ENCODE results near the gene PAF1. TPM values are rescaled to one million over a fixed set of nuclear protein-coding genes. Genes with fewer than 3 reads are reported as not detected.

PAF1 gene
- total RNA-seq, 2 experiments from 2014 or later = 48.2 to 48.9 TPM

DNA sequence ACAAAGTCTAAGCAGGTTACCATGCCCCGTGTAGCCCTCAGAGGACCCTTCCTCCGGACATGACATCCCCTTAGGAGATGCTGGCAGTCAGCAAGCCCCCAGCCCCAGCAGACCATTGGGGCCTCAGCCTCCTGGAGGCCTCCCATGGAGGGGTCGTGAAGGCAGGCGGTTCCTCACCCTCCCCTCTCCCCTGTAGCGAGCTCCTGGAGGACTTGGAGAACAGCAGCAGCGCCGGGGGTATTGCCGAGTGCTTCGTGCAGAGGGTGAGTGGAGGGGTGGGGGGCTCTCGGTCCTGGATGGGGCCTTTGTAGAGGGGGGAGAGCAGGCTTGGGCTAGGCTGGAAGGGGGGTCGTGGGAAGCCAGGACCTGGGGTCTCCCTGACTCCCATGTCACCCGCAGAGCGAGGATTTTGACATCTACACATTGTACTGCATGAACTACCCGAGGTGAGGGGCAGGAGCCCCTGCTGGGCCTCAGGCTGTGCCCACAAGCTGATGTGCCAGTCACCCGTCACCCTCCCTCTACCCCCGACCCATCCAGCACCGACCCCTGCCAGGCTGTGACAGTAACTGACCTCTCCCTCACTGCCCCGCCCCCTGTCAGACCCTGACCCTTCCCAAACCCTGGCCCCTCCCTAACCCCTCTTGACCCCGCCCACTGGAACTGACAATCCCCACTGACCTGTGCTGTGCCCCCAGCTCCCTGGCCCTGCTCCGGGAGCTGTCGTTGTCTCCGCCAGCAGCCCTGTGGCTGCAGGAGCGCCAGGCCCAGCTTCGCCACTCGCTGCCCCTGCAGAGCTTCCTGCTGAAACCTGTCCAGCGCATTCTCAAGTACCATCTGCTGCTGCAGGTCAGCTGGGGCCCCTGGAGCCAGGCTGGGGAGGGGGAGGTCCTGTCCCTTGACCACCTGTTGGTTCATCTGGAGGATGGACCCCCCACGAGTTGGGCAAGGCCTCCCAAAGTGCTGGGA is 25.5 kb upstream of the PAF1 start:
- Mint-ChIP-seq H3K4me1 (ENCODE audit: low read depth) (peaks cover 23% of the 10 kb centered on the region), H3K36me3 (ENCODE audit: low read depth) (peaks cover 23% of the 10 kb centered on the region), H3K4me3 (no peak overlapping the region), H3K27me3 (ENCODE audit: low read depth) (no peaks in the 10 kb centered on the region), H3K9me3 (ENCODE audit: insufficient read depth) (no peaks in the 10 kb centered on the region), H3K27ac (peak overlapping the region; percentile 15)
- no peak for ATAC-seq
- POLR2A ChIA-PET = interaction anchor here (1.9 kb wide), 1 partner anchor 19 kb away, joined by 10 read pairs; the partner anchor contains the start of gene RPS16
- DNase-seq = no peak
- CTCF ChIA-PET = no interaction called here

DNA sequence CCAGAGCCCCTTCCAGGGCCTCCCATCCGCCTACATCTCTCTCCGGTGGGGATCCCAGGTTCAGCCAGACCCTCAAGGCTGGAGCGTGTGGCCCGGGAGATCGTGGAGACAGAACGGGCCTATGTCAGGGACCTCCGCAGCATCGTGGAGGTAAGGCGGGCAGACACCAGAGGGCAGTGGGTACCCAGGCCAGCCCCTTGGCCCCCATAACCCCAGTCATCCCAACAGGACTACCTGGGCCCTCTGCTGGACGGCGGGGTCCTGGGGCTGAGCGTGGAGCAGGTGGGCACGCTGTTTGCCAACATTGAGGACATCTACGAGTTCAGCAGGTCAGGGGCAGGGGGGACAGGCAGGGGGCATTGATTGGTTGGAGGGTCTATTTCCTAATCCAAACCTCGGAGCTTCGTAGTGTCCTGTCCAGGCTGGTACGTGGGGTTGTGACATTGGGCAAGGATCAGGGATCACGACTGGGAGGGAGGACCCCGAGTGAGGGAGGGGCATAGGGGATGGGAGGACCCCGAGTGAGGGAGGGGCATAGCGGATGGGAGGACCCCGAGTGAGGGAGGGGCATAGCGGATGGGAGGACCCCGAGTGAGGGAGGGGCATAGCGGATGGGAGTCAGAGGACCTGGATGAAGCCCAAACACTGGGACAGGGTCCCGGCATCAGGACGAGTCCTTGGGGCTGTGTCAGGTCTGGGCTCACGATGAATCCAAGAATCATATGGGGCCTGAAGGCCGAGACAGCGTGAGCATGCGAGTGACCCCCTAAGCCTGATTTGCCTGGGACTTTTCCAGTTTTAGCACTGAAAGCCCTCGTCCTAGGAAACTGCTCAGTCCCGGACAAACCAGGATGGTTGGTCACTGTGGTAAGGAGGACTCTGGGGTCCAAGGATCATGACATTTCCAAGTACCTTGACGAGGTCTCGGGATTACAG is 24.5 kb upstream of the PAF1 start:
- POLR2A ChIA-PET = interaction anchor here (0.5 to 4.7 kb wide), 3 partner anchors 10 to 20 kb away, joined by 3 to 58 read pairs (median 10); partner anchors contain the start of gene RPS16
- Mint-ChIP-seq H3K9me3 (ENCODE audit: insufficient read depth) (no peaks in the 10 kb centered on the region), H3K4me1 (ENCODE audit: low read depth) (peaks cover 33% of the 10 kb centered on the region), H3K27me3 (ENCODE audit: low read depth) (no peaks in the 10 kb centered on the region), H3K4me3 (no peak overlapping the region), H3K36me3 (ENCODE audit: low read depth) (peaks cover 32% of the 10 kb centered on the region), H3K27ac (peak overlapping the region; percentile 15)
- ATAC-seq (no peak), DNase-seq (no peak)
- CTCF ChIA-PET = interaction anchor here (1.6 kb wide), 1 partner anchor 12 kb away, joined by 5 read pairs; no protein-coding TSS in a partner anchor

DNA sequence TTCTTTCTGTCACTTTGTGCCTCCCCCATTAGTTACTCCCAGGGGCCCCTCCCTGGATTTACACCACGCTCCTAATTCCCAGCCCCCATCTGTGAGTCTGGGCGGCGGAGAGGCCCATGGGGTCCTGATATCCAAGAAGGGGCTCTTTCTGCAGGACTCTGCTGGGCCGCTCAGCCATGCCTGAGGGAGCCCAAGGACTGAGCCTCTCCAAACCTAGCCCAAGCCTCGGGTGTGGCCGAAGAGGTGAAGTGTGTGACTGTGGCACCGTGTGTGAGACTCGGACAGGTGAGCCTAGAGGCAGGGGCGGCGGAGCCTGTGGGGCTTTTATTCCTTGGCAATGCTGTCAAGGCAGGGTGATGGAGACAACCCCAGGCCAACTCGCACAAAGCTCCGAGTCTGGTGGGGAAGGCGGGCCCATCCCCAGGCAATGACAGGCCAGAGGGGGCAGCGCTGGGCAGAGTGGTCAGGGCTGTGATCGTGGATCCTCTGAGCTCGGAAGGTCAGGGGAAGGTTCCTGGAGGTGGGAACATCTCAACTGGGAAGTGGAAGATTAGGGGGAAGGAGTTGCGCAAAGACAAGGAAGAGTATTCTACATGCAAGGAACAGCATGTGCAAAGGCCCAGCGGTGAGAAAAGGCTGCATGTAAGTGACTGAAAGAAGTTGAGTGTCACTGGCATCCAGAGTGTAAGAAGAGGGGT is 23.2 kb upstream of the PAF1 start:
- DNase-seq (no peak), ATAC-seq (no peak)
- peak overlapping the region; percentile 97 for H3K4me3 Mint-ChIP-seq
- H3K27ac Mint-ChIP-seq = peak overlapping the region; percentile 88
- H3K36me3 Mint-ChIP-seq (ENCODE audit: low read depth) = peaks cover 34% of the 10 kb centered on the region
- H3K9me3 Mint-ChIP-seq (ENCODE audit: insufficient read depth) = no peaks in the 10 kb centered on the region
- CTCF ChIA-PET = interaction anchor here (0.9 to 1.6 kb wide), 2 partner anchors 13 to 18 kb away, joined by 3 to 5 read pairs; no protein-coding TSS in a partner anchor
- H3K4me1 Mint-ChIP-seq (ENCODE audit: low read depth) = peaks cover 37% of the 10 kb centered on the region
- no peaks in the 10 kb centered on the region for H3K27me3 Mint-ChIP-seq (ENCODE audit: low read depth)
- POLR2A ChIA-PET = interaction anchor here (0.6 to 4.7 kb wide), 2 partner anchors 21 to 223 kb away, joined by 3 to 58 read pairs; partner anchors contain the start of gene RPS16

DNA sequence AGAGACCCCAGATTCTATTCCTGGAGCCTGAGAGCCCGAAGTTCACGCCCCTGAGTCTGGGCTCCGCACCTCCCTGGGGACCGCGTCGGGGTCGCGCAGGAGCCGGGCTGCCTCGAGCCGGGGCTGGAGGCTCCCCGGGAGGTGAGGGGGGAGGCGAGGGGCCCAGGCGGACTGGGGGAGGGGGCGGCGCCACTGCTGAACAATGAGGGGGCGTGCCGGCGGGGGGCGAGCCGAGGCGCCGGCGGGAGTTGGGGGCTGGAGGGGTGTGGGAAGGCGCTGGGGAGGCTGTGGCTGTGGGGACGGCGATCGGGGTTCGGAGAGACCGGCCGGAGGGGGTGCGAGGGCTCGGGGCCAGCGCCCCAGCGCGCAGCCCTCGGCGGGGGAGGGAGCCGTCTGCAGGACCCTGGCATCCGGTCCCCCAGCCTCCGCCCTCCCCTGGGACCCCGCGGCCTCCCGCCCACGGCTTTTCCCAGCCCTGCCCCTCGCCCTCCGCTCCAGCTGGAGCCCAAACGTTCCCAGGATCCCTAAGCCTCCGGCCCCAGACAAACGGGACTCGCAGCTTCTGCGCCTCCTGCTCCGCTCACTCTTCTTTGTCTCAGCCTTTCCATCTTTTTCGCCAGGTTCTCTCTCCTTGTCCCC is 22.5 kb upstream of the PAF1 start:
- ATAC-seq = no peak
- CTCF ChIA-PET = interaction anchor here (1.6 kb wide), 1 partner anchor 14 kb away, joined by 5 read pairs; no protein-coding TSS in a partner anchor
- POLR2A ChIA-PET = interaction anchor here (0.6 to 4.7 kb wide), 3 partner anchors 10 to 223 kb away, joined by 3 to 58 read pairs (median 3); partner anchors contain the start of gene RPS16

DNA sequence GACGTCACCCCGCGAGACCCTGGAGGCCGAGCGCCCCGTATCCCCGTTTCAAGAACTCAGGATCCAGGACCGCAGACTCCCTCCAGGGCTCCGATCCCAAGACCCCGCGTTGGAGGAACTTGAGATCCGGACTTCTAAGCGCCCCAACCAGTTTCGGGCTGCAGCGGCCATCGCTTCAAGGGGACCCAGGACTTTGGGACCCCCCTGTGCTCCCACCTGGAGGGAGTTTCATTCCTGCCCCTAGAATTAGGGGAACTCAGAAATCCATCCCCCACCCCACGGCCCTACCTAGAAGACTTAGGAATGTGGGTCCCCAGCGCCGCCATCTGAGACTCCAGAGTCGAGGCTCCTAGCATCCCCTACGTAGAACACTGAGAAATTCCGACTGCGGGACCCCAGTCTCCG is 22.0 kb upstream of the PAF1 start:
- CTCF ChIA-PET = interaction anchor here (1.0 to 2.2 kb wide), 6 partner anchors 12 to 176 kb away, joined by 3 to 64 read pairs (median 12); partner anchors contain the start of genes GMFG and RPS16
- H3K27me3 Mint-ChIP-seq (ENCODE audit: low read depth) = no peaks in the 10 kb centered on the region
- H3K4me3 Mint-ChIP-seq = peak overlapping the region; percentile 97
- peaks cover 43% of the 10 kb centered on the region for H3K36me3 Mint-ChIP-seq (ENCODE audit: low read depth)
- H3K9me3 Mint-ChIP-seq (ENCODE audit: insufficient read depth) = no peaks in the 10 kb centered on the region
- peak overlapping the region; percentile 89 for H3K27ac Mint-ChIP-seq
- ATAC-seq (no peak), DNase-seq (no peak)
- POLR2A ChIA-PET = interaction anchor here (1.0 to 4.7 kb wide), 5 partner anchors 8 to 32 kb away, joined by 4 to 93 read pairs (median 20); partner anchors contain the start of genes MED29, PAF1, RPS16 and SUPT5H
- H3K4me1 Mint-ChIP-seq (ENCODE audit: low read depth) = peaks cover 37% of the 10 kb centered on the region

More for the DNA sequence above, 22.5 kb upstream of the PAF1 start:
- Mint-ChIP-seq H3K9me3 (ENCODE audit: insufficient read depth) (no peaks in the 10 kb centered on the region), H3K36me3 (ENCODE audit: low read depth) (peaks cover 38% of the 10 kb centered on the region), H3K27me3 (ENCODE audit: low read depth) (no peaks in the 10 kb centered on the region), H3K27ac (peak overlapping the region; percentile 89), H3K4me3 (peak overlapping the region; percentile 97), H3K4me1 (ENCODE audit: low read depth) (peaks cover 37% of the 10 kb centered on the region)
- no peak for DNase-seq

DNA sequence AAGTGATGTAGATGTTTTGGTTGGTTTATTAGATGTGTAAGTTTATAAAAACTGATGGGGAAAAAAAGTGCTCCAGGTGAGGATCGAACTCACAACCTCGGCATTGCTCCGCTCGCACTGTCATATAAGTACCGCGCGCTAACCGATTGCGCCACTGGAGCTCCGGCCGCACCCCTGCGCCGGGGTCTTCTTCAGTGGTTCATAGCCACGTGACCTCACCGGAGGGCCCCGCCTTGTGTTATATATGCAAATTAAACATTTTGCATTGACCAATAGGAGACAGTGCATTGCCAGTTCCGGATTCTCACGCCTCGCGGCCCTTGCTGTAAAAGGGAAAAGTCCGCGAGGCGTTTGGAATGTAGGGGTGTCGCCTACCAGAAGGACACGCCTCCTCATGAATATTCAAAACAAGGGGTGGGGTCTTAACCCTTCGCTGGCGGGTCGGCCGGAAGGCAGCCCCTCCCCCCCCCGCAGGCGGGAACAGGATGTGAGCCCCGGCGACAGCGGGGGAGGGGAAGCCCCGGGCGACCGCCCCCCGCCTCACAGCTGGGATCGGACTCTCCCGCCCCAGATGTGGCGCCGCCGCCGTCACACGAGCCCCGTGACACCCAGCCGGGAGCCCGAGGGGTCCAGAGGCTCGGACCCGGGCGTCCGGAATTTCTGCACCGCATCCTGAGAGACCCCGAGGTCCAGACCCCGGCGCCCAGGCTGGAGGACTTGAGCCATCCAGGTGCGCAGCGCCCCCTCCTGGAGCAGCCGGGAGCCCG is 21.4 kb upstream of the PAF1 start, which contains the start of gene PLEKHG2:
Gene PLEKHG2 (plus strand): TSS at position 570 of the 767 bp plus-strand sequence. CDS start 1,418 bp downstream, outside the sequence.
- peaks cover 48% of the 10 kb centered on the region for H3K36me3 Mint-ChIP-seq (ENCODE audit: low read depth)

DNA sequence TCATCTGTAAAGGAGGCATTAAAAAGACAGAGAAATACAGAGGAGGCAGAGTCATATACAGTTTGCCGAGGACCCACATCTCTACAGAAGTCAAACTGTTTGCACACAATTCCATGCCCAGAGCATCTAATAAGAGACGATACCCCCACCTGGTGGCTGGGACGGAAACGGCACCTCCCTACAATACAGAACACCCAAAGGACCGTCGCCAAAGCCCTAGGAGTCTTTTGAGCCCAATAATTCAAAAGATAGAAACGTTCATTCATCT is 20.9 kb upstream of the PAF1 start:
- Mint-ChIP-seq H3K36me3 (ENCODE audit: low read depth) (peaks cover 50% of the 10 kb centered on the region), H3K9me3 (ENCODE audit: insufficient read depth) (no peaks in the 10 kb centered on the region), H3K27me3 (ENCODE audit: low read depth) (no peaks in the 10 kb centered on the region), H3K27ac (peak overlapping the region; percentile 89), H3K4me1 (ENCODE audit: low read depth) (peaks cover 37% of the 10 kb centered on the region), H3K4me3 (peak overlapping the region; percentile 97)
- ATAC-seq (peak; percentile 45), DNase-seq (peak; percentile 95)
- POLR2A ChIA-PET = interaction anchor here (1.0 to 4.7 kb wide), 6 partner anchors 8 to 33 kb away, joined by 6 to 93 read pairs (median 14); partner anchors contain the start of genes MED29, PAF1, RPS16 and SUPT5H
- CTCF ChIA-PET = interaction anchor here (0.7 to 2.2 kb wide), 28 partner anchors 8 to 290 kb away, joined by 3 to 145 read pairs (median 4); partner anchors contain the start of genes EID2B, GMFG, MED29 and PAF1

More for the DNA sequence above, 21.4 kb upstream of the PAF1 start, which contains the start of gene PLEKHG2:
- ChIA-PET CTCF (interaction anchor here (0.7 to 2.2 kb wide), 24 partner anchors 8 to 290 kb away, joined by 3 to 145 read pairs (median 5); partner anchors contain the start of genes EID2B, GMFG, MED29 and PAF1), POLR2A (interaction anchor here (0.7 to 4.7 kb wide), 8 partner anchors 8 to 70 kb away, joined by 3 to 93 read pairs (median 7); partner anchors contain the start of genes MED29, PAF1, RPS16 and SAMD4B)
- Mint-ChIP-seq H3K9me3 (ENCODE audit: insufficient read depth) (no peaks in the 10 kb centered on the region), H3K4me1 (ENCODE audit: low read depth) (peaks cover 37% of the 10 kb centered on the region), H3K27ac (peak within 1 kb of the TSS; percentile 89), H3K4me3 (peak within 1 kb of the TSS; percentile 97), H3K27me3 (ENCODE audit: low read depth) (no peaks in the 10 kb centered on the region)
- peak; percentile 63 for ATAC-seq
- DNase-seq = peak; percentile 98

DNA sequence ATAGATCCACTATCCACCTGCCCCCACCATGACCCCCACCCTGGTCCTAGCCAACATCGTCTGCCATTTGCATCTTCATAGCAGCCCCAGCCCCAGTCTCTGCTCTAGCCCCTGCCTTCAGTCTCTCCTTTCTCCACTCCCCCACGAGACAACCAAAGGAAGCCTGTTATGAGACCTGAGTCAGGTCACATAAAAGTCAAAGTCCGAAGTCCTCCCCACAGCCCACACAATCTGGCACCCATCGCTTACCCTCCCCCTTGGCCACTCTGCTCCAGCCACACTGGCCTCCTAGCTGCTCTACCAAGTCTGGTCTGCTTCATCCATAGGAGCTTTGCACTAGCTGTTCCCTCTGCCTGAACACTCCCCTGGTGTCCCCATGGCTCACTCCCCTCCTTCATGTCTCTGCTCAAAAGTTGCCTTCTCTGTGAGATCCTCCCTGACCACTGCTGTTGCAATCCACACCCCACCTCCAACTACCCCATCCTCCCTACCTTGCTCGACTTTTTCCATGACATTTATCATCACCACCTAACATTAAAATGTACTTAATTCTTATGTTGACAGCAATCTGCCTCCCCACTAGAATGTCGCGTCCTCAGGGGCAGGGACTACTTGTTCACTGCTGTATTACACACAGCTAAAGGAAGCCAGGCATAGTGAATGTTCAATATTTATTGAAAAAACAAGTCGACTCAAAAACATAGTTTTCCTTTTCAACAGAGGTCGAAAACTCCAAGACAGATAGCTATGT is 20.4 kb upstream of the PAF1 start:
- Mint-ChIP-seq H3K9me3 (ENCODE audit: insufficient read depth) (no peaks in the 10 kb centered on the region), H3K4me1 (ENCODE audit: low read depth) (peaks cover 38% of the 10 kb centered on the region), H3K27me3 (ENCODE audit: low read depth) (no peaks in the 10 kb centered on the region), H3K4me3 (peak overlapping the region; percentile 97), H3K36me3 (ENCODE audit: low read depth) (peaks cover 50% of the 10 kb centered on the region), H3K27ac (peak overlapping the region; percentile 89)
- ChIA-PET POLR2A (interaction anchor here (0.6 to 4.7 kb wide), 7 partner anchors 8 to 99 kb away, joined by 3 to 93 read pairs (median 7); partner anchors contain the start of genes MED29, PAF1, RPS16 and SUPT5H), CTCF (interaction anchor here (0.7 to 2.2 kb wide), 27 partner anchors 7 to 289 kb away, joined by 3 to 145 read pairs (median 5); partner anchors contain the start of genes GMFG, MED29, PAF1 and RPS16)
- DNase-seq = peak; percentile 44
- ATAC-seq = no peak

DNA sequence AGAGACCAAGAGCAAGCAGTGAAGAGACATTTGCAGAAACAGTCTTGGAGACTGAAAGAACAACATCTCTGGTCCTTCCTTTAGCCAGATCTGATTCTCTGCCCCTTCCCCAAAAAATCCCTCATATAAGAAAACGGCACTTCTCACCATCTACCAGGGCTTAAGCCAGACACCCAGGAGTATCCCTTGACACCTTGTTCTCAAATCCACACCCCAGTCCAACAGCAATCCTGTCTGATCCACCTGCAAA is 19.9 kb upstream of the PAF1 start:
- H3K36me3 Mint-ChIP-seq (ENCODE audit: low read depth) = peaks cover 50% of the 10 kb centered on the region
- CTCF ChIA-PET = interaction anchor here (1.0 to 2.2 kb wide), 9 partner anchors 10 to 129 kb away, joined by 3 to 145 read pairs (median 9); partner anchors contain the start of genes GMFG, MED29, PAF1 and SAMD4B
- POLR2A ChIA-PET = interaction anchor here (0.6 to 4.7 kb wide), 4 partner anchors 11 to 98 kb away, joined by 3 to 93 read pairs (median 39); partner anchors contain the start of genes MED29, PAF1 and RPS16
- peak overlapping the region; percentile 89 for H3K27ac Mint-ChIP-seq
- H3K4me1 Mint-ChIP-seq (ENCODE audit: low read depth) = peaks cover 42% of the 10 kb centered on the region
- peak overlapping the region; percentile 97 for H3K4me3 Mint-ChIP-seq
- DNase-seq = no peak
- no peaks in the 10 kb centered on the region for H3K9me3 Mint-ChIP-seq (ENCODE audit: insufficient read depth)
- ATAC-seq = no peak
- H3K27me3 Mint-ChIP-seq (ENCODE audit: low read depth) = no peaks in the 10 kb centered on the region
